H1 (cell line): ENCODE results near the gene GSC. TPM values are rescaled to one million over a fixed set of nuclear protein-coding genes. Genes with fewer than 3 reads are reported as not detected.
A peak's percentile ranks its signal among the peaks of the same experiment; 100 is the strongest.

Experiments used
- CTCF ChIA-PET: fragments of 300-600 bp; sonication (Branson Sonifier 250); formaldehyde crosslinking; loops from one replicate; lab custom pipeline; 2021; ENCODE audit not compliant: partially characterized antibody; lab: Charles Lee
- POLR2A ChIA-PET: fragments of 300-600 bp; sonication (Branson Sonifier 250); formaldehyde crosslinking; loops from one replicate; lab custom pipeline; 2021; ENCODE audit warnings: inconsistent platforms; ENCODE audit not compliant: partially characterized antibody; lab: Charles Lee
- DNase-seq, 2 experiments: peaks; one replicate each; pipeline versions ENCODE4 v3.0.0 to v3.0.0-alpha.2; 2010 to 2022; ENCODE audit warnings: low spot score in 2 of 2, low read depth in 1 of 2, mixed read lengths in 1 of 2
- FAIRE-seq: peaks from 2 replicates; lab custom pipeline; 2011; peaks lifted over from hg19 to GRCh38; lab: Jason Lieb, UNC
- H2AFZ ChIP-seq: 2 replicates; pipeline ENCODE4 v1.8.1; 2012; ENCODE audit warnings: low read length, inconsistent platforms
- H2AK5ac ChIP-seq: 2 replicates; pipeline ENCODE4 v1.6.1; 2013; ENCODE audit warnings: low read depth, low read length
- H2BK120ac ChIP-seq: replicated peaks from 2 replicates; pipeline ENCODE3; 2013; ENCODE audit warnings: low read depth, low read length, inconsistent platforms
- H2BK12ac ChIP-seq: 2 replicates; pipeline ENCODE4 v1.6.1; 2013; ENCODE audit warnings: low read depth, low read length
- H2BK15ac ChIP-seq: 2 replicates; pipeline ENCODE4 v1.6.1; 2013; ENCODE audit warnings: low read length
- H2BK20ac ChIP-seq: 2 replicates; pipeline ENCODE4 v1.6.1; 2013; ENCODE audit warnings: low read length
- H2BK5ac ChIP-seq: 2 replicates; pipeline ENCODE4 v1.6.1; 2013; ENCODE audit warnings: low read depth, low read length
- H3K14ac ChIP-seq: 2 replicates; pipeline ENCODE4 v1.6.1; 2013; ENCODE audit warnings: inconsistent platforms; ENCODE audit not compliant: insufficient read length
- H3K18ac ChIP-seq: 2 replicates; pipeline ENCODE4 v1.6.1; 2013; ENCODE audit warnings: low read length; ENCODE audit errors: extremely low read depth
- H3K23ac ChIP-seq: 2 replicates; pipeline ENCODE4 v1.6.1; 2013; ENCODE audit warnings: inconsistent platforms; ENCODE audit not compliant: insufficient read length
- H3K23me2 ChIP-seq: 2 replicates; pipeline ENCODE4 v1.6.1; 2013; ENCODE audit warnings: low read depth, low read length
- H3K27ac ChIP-seq: 2 replicates; pipeline ENCODE4 v1.6.1; 2011; ENCODE audit warnings: low read depth, low read length, inconsistent platforms
- H3K27me3 ChIP-seq, 4 experiments: replicated peaks in 1 of 4; 1 replicate in 1 of 4; 2 replicates in 3 of 4; pipeline versions ENCODE4 v1.6.1 to v1.8.1; 2011 to 2013; ENCODE audit warnings: low read length in 3 of 4, mild to moderate bottlenecking in 3 of 4, inconsistent platforms in 2 of 4, mixed read lengths in 2 of 4, moderate library complexity in 1 of 4; ENCODE audit not compliant: control insufficient read depth in 3 of 4, insufficient read depth in 3 of 4; ENCODE audit errors: extremely low read depth in 1 of 4
- H3K36me3 ChIP-seq, 4 experiments: 2 replicates each; pipeline versions ENCODE4 v1.6.1 to v1.8.1; 2011 to 2013; ENCODE audit warnings: mild to moderate bottlenecking in 4 of 4, low read length in 3 of 4, moderate library complexity in 2 of 4, control low read depth in 1 of 4, inconsistent platforms in 1 of 4; ENCODE audit not compliant: insufficient read depth in 4 of 4, control insufficient read depth in 2 of 4
- H3K4ac ChIP-seq: replicated peaks from 2 replicates; pipeline ENCODE3; 2013; ENCODE audit warnings: low read length, low read depth, mixed read lengths, inconsistent platforms; ENCODE audit not compliant: insufficient read length
- H3K4me1 ChIP-seq, 4 experiments: replicated peaks in 1 of 4; 1 replicate in 1 of 4; 2 replicates in 3 of 4; pipeline versions ENCODE4 v1.6.1 to v1.8.1; 2011 to 2013; ENCODE audit warnings: low read length in 3 of 4, inconsistent platforms in 2 of 4, mixed read lengths in 1 of 4; ENCODE audit not compliant: insufficient read depth in 4 of 4, control insufficient read depth in 3 of 4
- H3K4me2 ChIP-seq, 2 experiments: 2 replicates each; pipeline versions ENCODE4 v1.6.1 to v1.8.1; 2011 to 2013; ENCODE audit warnings: low read depth in 2 of 2, low read length in 2 of 2, control low read depth in 1 of 2, inconsistent platforms in 1 of 2, mild to moderate bottlenecking in 1 of 2; ENCODE audit not compliant: insufficient read depth in 1 of 2
- H3K4me3 ChIP-seq, 4 experiments: fragments of 200-600, 300-600 bp in 1 of 4; sonication (generic), shearing (Covaris generic), sonication (Bioruptor Twin) in 1 of 4; 2 replicates each; pipeline versions ENCODE4 v1.5.1 to v1.8.1; 2011 to 2016; ENCODE audit warnings: low read length in 4 of 4, low read depth in 3 of 4, control low read depth in 2 of 4, inconsistent platforms in 2 of 4, mild to moderate bottlenecking in 2 of 4, mixed read lengths in 1 of 4, moderate library complexity in 1 of 4; ENCODE audit not compliant: insufficient read depth in 2 of 4; ENCODE audit errors: extremely low read depth in 1 of 4
- H3K56ac ChIP-seq: replicated peaks from 2 replicates; pipeline ENCODE3; 2013; ENCODE audit warnings: low read depth, mild to moderate bottlenecking, mixed read lengths, low read length, inconsistent platforms; ENCODE audit not compliant: insufficient read length
- H3K79me1 ChIP-seq: 2 replicates; pipeline ENCODE4 v1.6.1; 2013; ENCODE audit warnings: low read depth, low read length, control low read depth
- H3K79me2 ChIP-seq, 2 experiments: 2 replicates each; pipeline versions ENCODE4 v1.6.1 to v1.8.1; 2012 to 2013; ENCODE audit warnings: low read length in 2 of 2, mild to moderate bottlenecking in 2 of 2, inconsistent platforms in 1 of 2; ENCODE audit not compliant: insufficient read depth in 2 of 2, control insufficient read depth in 1 of 2
- H3K9ac ChIP-seq, 4 experiments: replicated peaks in 1 of 4; 1 replicate in 1 of 4; 2 replicates in 3 of 4; pipeline versions ENCODE4 v1.6.1 to v1.8.1; 2011 to 2013; ENCODE audit warnings: low read depth in 3 of 4, low read length in 3 of 4, control low read depth in 2 of 4, mild to moderate bottlenecking in 2 of 4, moderate library complexity in 2 of 4, inconsistent platforms in 1 of 4; ENCODE audit errors: extremely low read depth in 1 of 4
- H3K9me3 ChIP-seq, 2 experiments: 2 replicates each; pipeline versions ENCODE4 v1.6.1 to v1.8.1; 2012 to 2013; ENCODE audit warnings: mild to moderate bottlenecking in 2 of 2, moderate library complexity in 2 of 2, control low read depth in 1 of 2, inconsistent platforms in 1 of 2, low read depth in 1 of 2, low read length in 1 of 2, mixed read lengths in 1 of 2; ENCODE audit not compliant: insufficient read depth in 2 of 2
- H4K20me1 ChIP-seq, 2 experiments: replicated peaks in 1 of 2; 2 replicates each; pipeline versions ENCODE3 to v1.8.1; 2011 to 2013; ENCODE audit warnings: inconsistent platforms in 2 of 2, low read length in 2 of 2, mild to moderate bottlenecking in 1 of 2; ENCODE audit not compliant: insufficient read depth in 2 of 2, control insufficient read depth in 1 of 2
- H4K5ac ChIP-seq: 2 replicates; pipeline ENCODE4 v1.6.1; 2013; ENCODE audit warnings: low read length, low read depth, mixed read lengths, inconsistent platforms; ENCODE audit not compliant: insufficient read length
- H4K8ac ChIP-seq: 2 replicates; pipeline ENCODE4 v1.8.0; 2013; ENCODE audit warnings: mild to moderate bottlenecking, moderate library complexity, low read length, inconsistent platforms; ENCODE audit not compliant: insufficient read depth; ENCODE audit errors: extremely low read depth
- H4K91ac ChIP-seq: replicated peaks from 2 replicates; pipeline ENCODE3; 2013; ENCODE audit warnings: low read length, mixed read lengths, inconsistent platforms; ENCODE audit not compliant: insufficient read length
- ATF3 ChIP-seq: IDR thresholded peaks from 2 replicates; pipeline ENCODE4 v1.6.1; 2011; ENCODE audit warnings: low read depth, mild to moderate bottlenecking, low read length; ENCODE audit not compliant: insufficient read depth
- CTBP2 ChIP-seq: IDR thresholded peaks from 2 replicates; pipeline ENCODE4 v1.7.0; 2011; ENCODE audit warnings: borderline replicate concordance, mild to moderate bottlenecking, moderate library complexity, mixed read lengths, low read length; ENCODE audit not compliant: insufficient read depth, insufficient read length
- EZH2 ChIP-seq: fragments of 200-600 bp; sonication (generic); IDR thresholded peaks from 2 replicates; pipeline ENCODE4 v1.7.1; 2012; ENCODE audit warnings: low read depth, mild to moderate bottlenecking, moderate library complexity, low read length, inconsistent platforms; ENCODE audit not compliant: severe bottlenecking
- GTF2F1 ChIP-seq: IDR thresholded peaks from 2 replicates; pipeline ENCODE4 v1.6.1; 2012; ENCODE audit warnings: low read depth, low read length, improper control_type of control experiment, borderline replicate concordance
- RNF2 ChIP-seq: fragments of 200-900, 300-1000 bp; sonication (generic); IDR thresholded peaks from 2 replicates; pipeline ENCODE4 v1.7.1; 2016; ENCODE audit warnings: borderline replicate concordance, low read depth, mild to moderate bottlenecking, antibody characterized with exemption, low read length; ENCODE audit not compliant: poor library complexity, severe bottlenecking; ENCODE audit errors: missing control alignments
- SUZ12 ChIP-seq: fragments of 200-600 bp; sonication (generic); IDR thresholded peaks from 2 replicates; pipeline ENCODE4 v1.6.1; 2012; ENCODE audit warnings: mild to moderate bottlenecking, inconsistent platforms, low read length, moderate library complexity, mixed read lengths
- WGBS, 2 experiments: shearing (Covaris generic) in 1 of 2; methylation state at CpG; one replicate each; pipeline versions ENCODE4 v1.1.6 to v1.1.7; 2013 to 2015; ENCODE audit warnings: low lambda C conversion rate in 2 of 2, mixed read lengths in 2 of 2, inconsistent platforms in 1 of 2, low coverage in 1 of 2, missing lambda C conversion rate in 1 of 2; ENCODE audit not compliant: insufficient replicate concordance in 2 of 2, insufficient coverage in 1 of 2, insufficient read length in 1 of 2; ENCODE audit errors: extremely low coverage in 1 of 2, missing lambda C conversion rate in 1 of 2; 5-methylcytosine and 5-hydroxymethylcytosine counted together
- polyA plus RNA-seq, 7 experiments: library from polyadenylated mRNA; depleted of rRNA in 3 of 7; stranded (reverse) in 5 of 7; unstranded in 2 of 7; fragments of >200 nt in 5 of 7; fragments of 200-250 nt in 2 of 7; gene quantifications; 1 replicate in 5 of 7; 2 replicates in 1 of 7; 4 replicates in 1 of 7; pipeline versions ENCODE4 v1.2.1 to v1.2.3, GENCODE V29; 2011 to 2013; ENCODE audit warnings: missing spikeins in 2 of 7, mixed read lengths in 2 of 7
- total RNA-seq: library from RNA; stranded (reverse); fragmentation: NEBNext Ultra II Directional; extraction: Animal tissue kit (Norgen Biotek cat#: 25700); gene quantifications from 2 replicates; pipeline ENCODE4 v1.2.1, GENCODE V29; 2021

Gene GSC
- total and polyA plus RNA-seq, 2 of the 8 experiments (the other 6 are each of a cell fraction or from before 2014, with no cell fraction given), result 0.17 to 0.54 TPM

- peaks cover 16 to 42% (median 25%) of the 10 kb centered on the region in 4 experiments for H3K4me1 ChIP-seq
- no peak overlapping the region for H3K4ac ChIP-seq
- no peak overlapping the region for H3K18ac ChIP-seq
- H3K56ac ChIP-seq, result no peak overlapping the region
- no peak overlapping the region for H2AK5ac ChIP-seq
- WGBS, 2 experiments, result 5% methylated on average over 36 of the region's 36 CpGs; no CpG with 5 or more reads in 1 of the 2 experiments
- no peak overlapping the region for H2BK120ac ChIP-seq
- H3K23ac ChIP-seq, result no peak overlapping the region
- no peak overlapping the region for H2AFZ ChIP-seq
- H3K27me3 ChIP-seq, result peaks cover 61 to 91% (median 81%) of the 10 kb centered on the region in 4 experiments
- no peaks in the 10 kb centered on the region for H3K79me2 ChIP-seq
- FAIRE-seq (no peak), DNase-seq (peak in 1 of 2 experiments; percentile 58)
- H2BK5ac ChIP-seq, result no peak overlapping the region
- H2BK20ac ChIP-seq, result no peak overlapping the region
- H4K5ac ChIP-seq, result no peak overlapping the region
- ChIA-PET POLR2A (interaction anchor here (1.1 to 1.8 kb wide), 3 partner anchors 10 to 24 kb away, joined by 4 to 5 read pairs (median 4); no protein-coding TSS in a partner anchor), CTCF (no interaction called here)
- peak; percentile 95 for TF ChIP-seq RNF2
- TF ChIP-seq ATF3, result no peak
- peak; percentile 89 for TF ChIP-seq SUZ12
- peak; percentile 50 for TF ChIP-seq CTBP2
- TF ChIP-seq GTF2F1, result no peak
- peak; percentile 95 for TF ChIP-seq EZH2
- no peaks in the 10 kb centered on the region for H3K9me3 ChIP-seq
- no peaks in the 10 kb centered on the region for H3K79me1 ChIP-seq
- peaks cover 11 to 13% of the 10 kb centered on the region in 2 experiments for H4K20me1 ChIP-seq
- H3K36me3 ChIP-seq, result no peaks in the 10 kb centered on the region
- no peak overlapping the region for H3K9ac ChIP-seq
- H3K4me3 ChIP-seq, result peak overlapping the region in 2 of 4 experiments; percentile 1 to 61; a peak in 4 of 8 replicates
- no peak overlapping the region for H2BK15ac ChIP-seq
- no peak overlapping the region for H3K14ac ChIP-seq
- H3K23me2 ChIP-seq, result peaks cover 7% of the 10 kb centered on the region; the same call in 1 of the 2 replicates
- no peak overlapping the region for H4K91ac ChIP-seq
- H3K27ac ChIP-seq, result no peak overlapping the region
- H4K8ac ChIP-seq, result no peak overlapping the region
- H3K4me2 ChIP-seq, result peak overlapping the region; percentile 59 to 73
- peak overlapping the region; percentile 40; the same call in 1 of the 2 replicates for H2BK12ac ChIP-seq
These were observed 3.9 kb upstream of the GSC start for GRCh38 chr14:94773655-94774343.
